Memory B cell (primary cell): ENCODE data around the gene SIRT6.
"Not testable (repeated sequence)": the region's sequence is repeated elsewhere in the genome, so short reads cannot be mapped to it uniquely, and the experiment has no call there.

Experiments
- ATAC-seq: fragments of 150-1000 bp; cut with Tn5 transposase; 2 replicates; pipeline ENCODE4 v1.10.0; 2021; ENCODE audit warnings: low read depth, mild to moderate bottlenecking, moderate library complexity
- DNase-seq, 2 donors: peaks; one replicate each; pipeline ENCODE4 v3.0.0; 2022; ENCODE audit warnings: low spot score in 2 of 2
- H3K27ac Mint-ChIP-seq: one replicate; pipeline ENCODE4 v1.8.0; 2022; ENCODE audit warnings: mild to moderate bottlenecking, moderate library complexity, mixed read lengths
- H3K27me3 Mint-ChIP-seq: one replicate; pipeline ENCODE4 v1.8.0; 2022; ENCODE audit warnings: mixed read lengths
- H3K36me3 Mint-ChIP-seq: one replicate; pipeline ENCODE4 v1.8.0; 2022; ENCODE audit warnings: mild to moderate bottlenecking, mixed read lengths
- H3K4me1 Mint-ChIP-seq: one replicate; pipeline ENCODE4 v1.8.0; 2022; ENCODE audit warnings: mixed read lengths
- H3K4me3 Mint-ChIP-seq: one replicate; pipeline ENCODE4 v1.8.0; 2022; ENCODE audit warnings: mild to moderate bottlenecking, moderate library complexity, mixed read lengths
- H3K9me3 Mint-ChIP-seq: one replicate; pipeline ENCODE4 v1.8.0; 2022; ENCODE audit warnings: mixed read lengths

Gene SIRT6

GRCh38 chr19:4192537-4192936 is 10.2 kb upstream of the SIRT6 start:
- H3K27ac Mint-ChIP-seq, H3K36me3 Mint-ChIP-seq, H3K4me1 Mint-ChIP-seq, H3K4me3 Mint-ChIP-seq, H3K9me3 Mint-ChIP-seq, ATAC-seq, DNase-seq: not testable (repeated sequence)
- peaks cover 32% of the 10 kb centered on the region for H3K27me3 Mint-ChIP-seq

GRCh38 chr19:4189641-4190040 is 7.3 kb upstream of the SIRT6 start:
- peaks cover 1% of the 10 kb centered on the region for H3K9me3 Mint-ChIP-seq
- H3K4me3 Mint-ChIP-seq, result no peak overlapping the region
- no peak for DNase-seq
- no peak for ATAC-seq
- H3K36me3 Mint-ChIP-seq, result no peaks in the 10 kb centered on the region
- peaks cover 21% of the 10 kb centered on the region for H3K27me3 Mint-ChIP-seq
- H3K4me1 Mint-ChIP-seq, result peaks cover 12% of the 10 kb centered on the region
- no peak overlapping the region for H3K27ac Mint-ChIP-seq

DNA sequence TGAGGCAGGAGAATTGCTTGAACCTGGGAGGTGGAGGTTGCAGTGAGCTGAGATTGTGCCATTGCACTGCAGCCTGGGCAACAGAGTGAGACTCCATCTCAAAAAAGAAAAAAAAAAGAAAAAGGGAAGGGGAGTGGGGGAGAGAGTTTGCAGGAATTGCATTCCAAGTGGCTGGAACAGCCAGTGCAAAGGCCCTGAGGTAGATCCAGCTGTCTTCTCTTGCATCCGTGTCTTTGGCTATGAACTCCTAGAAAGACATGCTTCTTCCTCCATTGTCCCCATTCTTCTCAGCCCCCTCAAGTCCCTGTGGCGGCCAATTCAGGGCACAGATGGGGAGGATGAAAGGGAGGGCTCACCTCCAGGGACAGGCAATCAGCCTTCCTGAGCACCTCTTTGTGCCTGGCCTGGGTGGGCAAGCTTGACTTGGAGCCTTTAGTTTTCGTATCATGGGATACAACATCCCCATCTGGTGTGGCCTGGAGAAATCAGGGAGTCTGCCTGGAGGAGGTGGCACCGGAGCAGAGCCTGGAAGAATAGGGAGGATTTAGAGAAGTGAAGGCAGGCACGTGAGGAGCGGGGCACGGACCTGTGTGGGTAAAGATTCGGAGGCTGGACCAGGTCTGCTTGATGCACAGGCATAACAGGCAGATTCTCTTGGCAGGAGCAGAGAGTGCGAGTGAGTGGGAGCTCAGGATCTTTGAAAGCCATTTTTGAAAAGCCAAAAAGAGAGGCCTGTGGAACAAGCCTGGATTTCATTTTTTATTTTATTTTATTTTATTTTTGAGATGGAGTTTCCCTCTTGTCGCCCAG is 5.2 kb upstream of the SIRT6 start:
- Mint-ChIP-seq H3K4me3 (no peak overlapping the region), H3K4me1 (peaks cover 21% of the 10 kb centered on the region), H3K9me3 (peaks cover 2% of the 10 kb centered on the region), H3K27ac (no peak overlapping the region), H3K36me3 (no peaks in the 10 kb centered on the region), H3K27me3 (peaks cover 16% of the 10 kb centered on the region)
- ATAC-seq (no peak), DNase-seq (no peak)

- ATAC-seq (peak; percentile 34), DNase-seq (peak; percentile 66)
- Mint-ChIP-seq H3K4me3 (no peak overlapping the region), H3K27ac (no peak overlapping the region), H3K27me3 (peaks cover 14% of the 10 kb centered on the region), H3K9me3 (peaks cover 2% of the 10 kb centered on the region), H3K36me3 (peaks cover 2% of the 10 kb centered on the region), H3K4me1 (peaks cover 26% of the 10 kb centered on the region)
These were observed 4.0 kb upstream of the SIRT6 start for GRCh38 chr19:4186087-4186993.

DNA sequence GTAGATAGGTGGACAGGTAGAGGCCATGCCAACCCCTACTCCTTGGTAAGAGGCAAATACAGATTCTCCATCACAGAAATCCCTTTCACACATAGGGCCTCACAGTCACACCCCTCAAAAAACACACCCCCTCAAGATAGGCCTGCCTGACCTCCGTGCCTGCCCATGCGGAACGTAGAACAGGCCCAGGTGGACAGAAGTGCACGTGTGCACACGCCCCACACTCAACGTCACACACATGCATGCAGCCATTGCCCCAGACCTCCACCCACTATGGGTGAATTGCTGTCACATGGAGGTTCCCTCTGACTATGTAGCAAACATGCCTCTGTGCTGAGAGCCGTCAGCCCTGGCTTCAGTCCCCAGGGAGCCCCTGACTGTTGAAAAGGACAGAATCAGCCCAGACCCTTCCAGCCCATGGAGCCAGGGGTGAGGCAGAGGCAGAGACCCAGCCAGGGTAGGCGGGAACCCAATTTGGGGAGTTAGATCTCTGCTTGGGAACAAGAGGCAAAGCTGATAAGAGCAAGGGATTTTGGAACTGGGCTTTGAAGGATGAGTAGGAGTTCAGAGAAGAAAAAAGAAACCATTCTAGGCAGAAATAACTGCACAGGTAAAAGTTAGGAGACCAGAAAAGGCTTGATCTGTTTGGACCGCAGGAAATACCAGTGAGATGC is 3.2 kb upstream of the SIRT6 start:
- Mint-ChIP-seq H3K4me3 (no peak overlapping the region), H3K27ac (no peak overlapping the region), H3K9me3 (peaks cover 2% of the 10 kb centered on the region), H3K27me3 (peaks cover 14% of the 10 kb centered on the region), H3K36me3 (peaks cover 4% of the 10 kb centered on the region), H3K4me1 (peaks cover 31% of the 10 kb centered on the region)
- ATAC-seq (no peak), DNase-seq (no peak)

GRCh38 chr19:4184718-4185352 is 2.5 kb upstream of the SIRT6 start:
- peak overlapping the region; percentile 86 for H3K27ac Mint-ChIP-seq
- peak overlapping the region; percentile 28 for H3K4me3 Mint-ChIP-seq
- peaks cover 34% of the 10 kb centered on the region for H3K4me1 Mint-ChIP-seq
- peaks cover 2% of the 10 kb centered on the region for H3K9me3 Mint-ChIP-seq
- ATAC-seq, result no peak
- peaks cover 4% of the 10 kb centered on the region for H3K36me3 Mint-ChIP-seq
- peaks cover 14% of the 10 kb centered on the region for H3K27me3 Mint-ChIP-seq
- no peak for DNase-seq

- ATAC-seq, result no peak
- peaks cover 13% of the 10 kb centered on the region for H3K27me3 Mint-ChIP-seq
- H3K36me3 Mint-ChIP-seq, result peaks cover 11% of the 10 kb centered on the region
- peaks cover 2% of the 10 kb centered on the region for H3K9me3 Mint-ChIP-seq
- H3K4me1 Mint-ChIP-seq, result peaks cover 41% of the 10 kb centered on the region
- peak overlapping the region; percentile 53 for H3K4me3 Mint-ChIP-seq
- no peak for DNase-seq
- H3K27ac Mint-ChIP-seq, result peak overlapping the region; percentile 86
These were observed 1.8 kb upstream of the SIRT6 start for GRCh38 chr19:4183967-4184717.

DNA sequence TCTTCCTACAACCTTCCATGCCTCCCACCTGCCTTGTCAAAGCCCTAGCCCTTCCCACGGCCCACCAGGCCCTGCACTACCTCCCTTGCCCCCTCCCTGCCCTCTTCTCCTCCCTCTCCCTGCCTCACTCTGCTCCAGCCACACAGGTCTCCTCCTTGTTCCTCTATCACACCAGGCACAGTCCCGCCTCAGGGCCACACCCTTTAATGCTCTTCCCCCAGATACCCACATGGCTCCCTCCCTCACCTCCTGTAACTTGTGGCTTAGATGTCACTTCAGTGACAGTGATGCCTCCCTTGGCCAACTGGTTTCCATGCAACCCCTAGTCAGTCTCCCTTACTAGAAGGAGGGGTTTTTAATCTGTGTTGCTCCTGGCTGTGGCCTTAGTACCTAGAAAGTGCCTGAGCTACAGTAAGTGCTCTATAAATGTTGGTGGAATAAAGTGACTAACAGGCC is 1.3 kb downstream of the SIRT6 start:
- no peak for DNase-seq
- ATAC-seq, result no peak
- Mint-ChIP-seq H3K9me3 (peaks cover 2% of the 10 kb centered on the region), H3K36me3 (peaks cover 21% of the 10 kb centered on the region), H3K27ac (peak overlapping the region; percentile 53), H3K27me3 (peaks cover 7% of the 10 kb centered on the region), H3K4me1 (peaks cover 34% of the 10 kb centered on the region), H3K4me3 (peak overlapping the region; percentile 100)

DNA sequence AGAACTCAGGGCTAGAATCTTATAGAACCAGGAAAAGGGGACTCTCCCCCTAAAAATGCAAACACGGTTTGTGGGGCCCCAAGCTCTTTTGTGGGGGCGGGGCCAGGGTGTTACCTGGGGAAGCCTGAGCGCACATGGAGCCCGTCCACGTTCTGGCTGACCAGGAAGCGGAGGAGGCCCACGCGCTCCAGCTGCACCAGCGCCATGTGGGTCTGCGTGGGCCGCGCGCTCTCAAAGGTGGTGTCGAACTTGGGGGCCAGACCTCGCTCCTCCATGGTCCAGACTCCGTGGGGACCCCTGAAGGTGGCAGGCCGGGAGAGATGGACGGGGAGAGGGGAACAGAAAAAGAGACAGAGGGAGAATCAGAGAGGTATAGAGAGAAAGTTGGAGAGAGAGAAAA is 3.4 kb downstream of the SIRT6 start:
- Mint-ChIP-seq H3K36me3 (peaks cover 26% of the 10 kb centered on the region), H3K27ac (no peak overlapping the region), H3K27me3 (peaks cover 2% of the 10 kb centered on the region), H3K9me3 (no peaks in the 10 kb centered on the region), H3K4me1 (peaks cover 27% of the 10 kb centered on the region), H3K4me3 (no peak overlapping the region)
- ATAC-seq (no peak), DNase-seq (no peak)

GRCh38 chr19:4177146-4177545 is 5.2 kb downstream of the SIRT6 start:
- Mint-ChIP-seq H3K27me3 (peaks cover 6% of the 10 kb centered on the region), H3K36me3 (peaks cover 24% of the 10 kb centered on the region), H3K4me3 (no peak overlapping the region), H3K27ac (no peak overlapping the region), H3K4me1 (peaks cover 24% of the 10 kb centered on the region), H3K9me3 (no peaks in the 10 kb centered on the region)
- ATAC-seq (no peak), DNase-seq (no peak)

- H3K9me3 Mint-ChIP-seq, result no peaks in the 10 kb centered on the region
- DNase-seq (no peak), ATAC-seq (no peak)
- peaks cover 17% of the 10 kb centered on the region for H3K4me1 Mint-ChIP-seq
- H3K27me3 Mint-ChIP-seq, result peaks cover 9% of the 10 kb centered on the region
- no peak overlapping the region for H3K27ac Mint-ChIP-seq
- peaks cover 21% of the 10 kb centered on the region for H3K36me3 Mint-ChIP-seq
- H3K4me3 Mint-ChIP-seq, result no peak overlapping the region
These were observed 6.8 kb downstream of the SIRT6 start for GRCh38 chr19:4175669-4175931.

GRCh38 chr19:4174895-4175668 is 7.3 kb downstream of the SIRT6 start:
- peaks cover 14% of the 10 kb centered on the region for H3K4me1 Mint-ChIP-seq
- DNase-seq (no peak), ATAC-seq (no peak)
- H3K27me3 Mint-ChIP-seq, result peaks cover 9% of the 10 kb centered on the region
- H3K27ac Mint-ChIP-seq, result no peak overlapping the region
- no peak overlapping the region for H3K4me3 Mint-ChIP-seq
- H3K9me3 Mint-ChIP-seq, result no peaks in the 10 kb centered on the region
- H3K36me3 Mint-ChIP-seq, result peaks cover 21% of the 10 kb centered on the region
